SK-N-SH (cell line): ENCODE measurements around the gene GNL3L. TPM values are rescaled to one million over a fixed set of nuclear protein-coding genes. Genes with fewer than 3 reads are reported as not detected.
"Not testable (repeated sequence)": the region's sequence is repeated elsewhere in the genome, so short reads cannot be mapped to it uniquely, and the experiment has no call there.

ENCODE experiments used
- CTCF ChIA-PET: fragments of 300-600, 350-600 bp; formaldehyde crosslinking; extraction: SDS; loops from one replicate; lab custom pipeline; 2021; lab: Yijun Ruan, JAX
- POLR2A ChIA-PET: fragments of 350-600 bp; sonication (Branson Sonifier 250); formaldehyde crosslinking; extraction: SDS; loops from one replicate; lab custom pipeline; 2020; ENCODE audit warnings: antibody characterized with exemption, inconsistent platforms; lab: Yijun Ruan, JAX
- DNase-seq: peaks from one replicate; pipeline ENCODE4 v3.0.0; 2012
- H2AFZ ChIP-seq: fragments of 200-600 bp; sonication (generic); 2 replicates; pipeline ENCODE4 v1.8.1; 2016; ENCODE audit warnings: antibody characterized with exemption, mild to moderate bottlenecking, low read depth
- H3F3A ChIP-seq: fragments of 200-600 bp; sonication (generic); replicated peaks from 2 replicates; pipeline ENCODE3; 2016; ENCODE audit warnings: antibody characterized with exemption, mild to moderate bottlenecking; ENCODE audit not compliant: insufficient read depth
- H3K27ac ChIP-seq, 2 experiments: fragments of 200-500 bp in 1 of 2; fragments of 200-600 bp in 1 of 2; sonication (Bioruptor generic) in 1 of 2; sonication (generic), shearing (Covaris generic) in 1 of 2; 2 replicates each; pipeline versions ENCODE4 v1.5.1 to v1.6.1; 2014 to 2016; ENCODE audit warnings: low read depth in 2 of 2, inconsistent platforms in 1 of 2, low read length in 1 of 2, mild to moderate bottlenecking in 1 of 2, mixed read lengths in 1 of 2
- H3K27me3 ChIP-seq: fragments of 200-600 bp; sonication (generic), shearing (Covaris generic); 2 replicates; pipeline ENCODE4 v1.6.1; 2016; ENCODE audit warnings: mixed run types; ENCODE audit not compliant: insufficient read depth
- H3K36me3 ChIP-seq, 2 experiments: fragments of 200-500 bp in 1 of 2; fragments of 200-600 bp in 1 of 2; sonication (Bioruptor generic) in 1 of 2; sonication (generic) in 1 of 2; replicated peaks in 1 of 2; 2 replicates each; pipeline versions ENCODE3 to v1.5.1; 2014 to 2016; ENCODE audit warnings: low read length in 1 of 2, mild to moderate bottlenecking in 1 of 2; ENCODE audit not compliant: insufficient read depth in 2 of 2, control insufficient read depth in 1 of 2
- H3K4me1 ChIP-seq, 2 experiments: fragments of 200-500 bp in 1 of 2; fragments of 200-600 bp in 1 of 2; sonication (Bioruptor generic) in 1 of 2; sonication (generic), shearing (Covaris generic) in 1 of 2; 2 replicates each; pipeline versions ENCODE4 v1.5.1 to v1.6.1; 2014 to 2016; ENCODE audit warnings: low read depth in 1 of 2, low read length in 1 of 2, mixed run types in 1 of 2; ENCODE audit not compliant: insufficient read depth in 2 of 2, control insufficient read depth in 1 of 2
- H3K4me2 ChIP-seq: fragments of 200-600 bp; sonication (generic), shearing (Covaris generic); 2 replicates; pipeline ENCODE4 v1.6.1; 2017; ENCODE audit warnings: mixed run types
- H3K4me3 ChIP-seq, 2 experiments: fragments of 200-500 bp in 1 of 2; fragments of 200-600 bp in 1 of 2; sonication (Bioruptor generic) in 1 of 2; sonication (generic), shearing (Covaris generic) in 1 of 2; 2 replicates each; pipeline versions ENCODE4 v1.5.1 to v1.8.1; 2014 to 2016; ENCODE audit warnings: low read depth in 2 of 2, inconsistent platforms in 1 of 2, low read length in 1 of 2, mild to moderate bottlenecking in 1 of 2, mixed read lengths in 1 of 2, moderate library complexity in 1 of 2
- H3K79me2 ChIP-seq: fragments of 200-600 bp; sonication (generic); 2 replicates; pipeline ENCODE4 v1.8.1; 2017; ENCODE audit warnings: mild to moderate bottlenecking; ENCODE audit not compliant: insufficient read depth
- H3K9ac ChIP-seq: fragments of 200-600 bp; sonication (generic); 2 replicates; pipeline ENCODE4 v1.6.1; 2017; ENCODE audit warnings: mixed run types
- H3K9me2 ChIP-seq: fragments of 200-600 bp; sonication (generic); 2 replicates; pipeline ENCODE4 v1.6.1; 2017; ENCODE audit warnings: mixed run types
- H3K9me3 ChIP-seq: fragments of 200-600 bp; sonication (generic); 2 replicates; pipeline ENCODE4 v1.6.1; 2017; ENCODE audit warnings: mixed run types, mild to moderate bottlenecking, moderate library complexity
- H4K20me1 ChIP-seq: fragments of 200-600 bp; sonication (generic); 2 replicates; pipeline ENCODE4 v1.6.1; 2017; ENCODE audit warnings: mild to moderate bottlenecking, mixed run types; ENCODE audit not compliant: insufficient read depth
- CHD2 ChIP-seq: fragments of 150-350 bp; IDR thresholded peaks from 2 replicates; pipeline ENCODE4 v1.6.1; 2018; ENCODE audit warnings: low read length; ENCODE audit not compliant: partially characterized antibody
- ELF1 ChIP-seq: IDR thresholded peaks from 2 replicates; pipeline ENCODE4 v1.4.0; 2012
- EP300 ChIP-seq, 2 experiments: IDR thresholded peaks; 2 replicates each; pipeline versions ENCODE4 v1.4.0 to v1.6.1; 2012; ENCODE audit warnings: borderline replicate concordance in 1 of 2, low read depth in 1 of 2, low read length in 1 of 2
- EZH2phosphoT487 ChIP-seq: fragments of 200-600 bp; sonication (generic); IDR thresholded peaks from 2 replicates; pipeline ENCODE4 v1.6.1; 2017; ENCODE audit warnings: low read depth, mixed run types, mild to moderate bottlenecking, antibody characterized with exemption, moderate library complexity, borderline replicate concordance
- FOXJ3 ChIP-seq: sonication (generic); formaldehyde crosslinking; IDR thresholded peaks from 2 replicates; pipeline ENCODE4 v1.5.1; 2020; ENCODE audit warnings: mild to moderate bottlenecking, missing genetic modification reagents
- GABPA ChIP-seq: IDR thresholded peaks from 2 replicates; pipeline ENCODE4 v1.4.0; 2012; ENCODE audit warnings: low read depth, mild to moderate bottlenecking
- GATA2 ChIP-seq: sonication (generic); formaldehyde crosslinking; IDR thresholded peaks from 2 replicates; pipeline ENCODE4 v1.5.0; 2020; ENCODE audit warnings: mild to moderate bottlenecking, missing genetic modification reagents
- IRF3 ChIP-seq: fragments of 150-350 bp; IDR thresholded peaks from 2 replicates; pipeline ENCODE4 v1.6.1; 2016; ENCODE audit warnings: mild to moderate bottlenecking, low read depth, low read length
- JUND ChIP-seq: IDR thresholded peaks from 2 replicates; pipeline ENCODE4 v1.4.0; 2012
- MEF2A ChIP-seq: IDR thresholded peaks from 2 replicates; pipeline ENCODE4 v1.4.0; 2012; ENCODE audit warnings: low read depth, borderline replicate concordance
- NFIC ChIP-seq: IDR thresholded peaks from 2 replicates; pipeline ENCODE4 v1.4.0; 2012; ENCODE audit warnings: borderline replicate concordance
- POLR2AphosphoS5 ChIP-seq: IDR thresholded peaks from 2 replicates; pipeline ENCODE4 v1.6.1; 2012; ENCODE audit warnings: low read depth, low read length
- RAD21 ChIP-seq: IDR thresholded peaks from 2 replicates; pipeline ENCODE4 v1.6.1; 2012; ENCODE audit warnings: mild to moderate bottlenecking, low read length
- RCOR1 ChIP-seq: fragments of 150-350 bp; IDR thresholded peaks from 2 replicates; pipeline ENCODE4 v1.6.1; 2017; ENCODE audit warnings: antibody characterized with exemption, low read length
- RXRA ChIP-seq: IDR thresholded peaks from 2 replicates; pipeline ENCODE4 v1.4.0; 2012; ENCODE audit warnings: low read depth, mild to moderate bottlenecking, borderline replicate concordance
- SMC3 ChIP-seq: IDR thresholded peaks from 2 replicates; pipeline ENCODE4 v1.6.1; 2012; ENCODE audit warnings: low read depth, low read length, improper control_type of control experiment
- TAF1 ChIP-seq: IDR thresholded peaks from 2 replicates; pipeline ENCODE4 v1.6.1; 2012; ENCODE audit warnings: low read depth, mild to moderate bottlenecking, low read length, moderate library complexity, borderline replicate concordance
- TCF12 ChIP-seq: IDR thresholded peaks from 2 replicates; pipeline ENCODE4 v1.4.0; 2012
- USF2 ChIP-seq: fragments of 150-350 bp; IDR thresholded peaks from 2 replicates; pipeline ENCODE4 v1.6.1; 2017; ENCODE audit warnings: antibody characterized with exemption, low read length, low read depth, borderline replicate concordance
- YY1 ChIP-seq: IDR thresholded peaks from 2 replicates; pipeline ENCODE4 v1.4.0; 2012; ENCODE audit warnings: low read depth, mild to moderate bottlenecking
- WGBS: methylation state at CpG from one replicate; pipeline ENCODE4 v1.1.6; 2017; ENCODE audit warnings: low lambda C conversion rate; 5-methylcytosine and 5-hydroxymethylcytosine counted together
- polyA plus RNA-seq, 3 experiments: library from polyadenylated mRNA; depleted of rRNA; stranded (reverse); fragments of >200 nt; gene quantifications; 2 replicates each; pipeline ENCODE4 v1.2.3, GENCODE V29; 2012

The GNL3L gene
- polyA plus RNA-seq, 1 of the 3 experiments (the other 2 are of a cell fraction) = 16.3 TPM

- Histone ChIP-seq H3K4me3 (no peak overlapping the region), H3K9me2 (no peaks in the 10 kb centered on the region), H3K9me3 (no peaks in the 10 kb centered on the region), H3K4me1 (no peaks in the 10 kb centered on the region), H3K79me2 (no peaks in the 10 kb centered on the region), H3K4me2 (no peak overlapping the region), H4K20me1 (no peaks in the 10 kb centered on the region), H2AFZ (no peak overlapping the region), H3K27me3 (no peaks in the 10 kb centered on the region; the same call in 1 of the 2 replicates), H3K36me3 (peaks cover 0 to 24% of the 10 kb centered on the region in 2 experiments), H3K9ac (no peak overlapping the region), H3F3A (no peaks in the 10 kb centered on the region), H3K27ac (no peak overlapping the region)
- no peak for TF ChIP-seq RAD21
- no peak for TF ChIP-seq FOXJ3 (CRISPR knock-in tag)
- TF ChIP-seq ELF1 = no peak
- TF ChIP-seq TCF12 = no peak
- TF ChIP-seq RCOR1 = no peak
- TF ChIP-seq RXRA = no peak
- TF ChIP-seq JUND = no peak
- no peak for TF ChIP-seq USF2
- no peak for TF ChIP-seq MEF2A
- TF ChIP-seq EP300 (IDR thresholded peaks at IDR 0.05; ENCODE audit: borderline replicate concordance in 1 of 2, low read depth in 1 of 2, low read length in 1 of 2) = no peak
- no peak for TF ChIP-seq CHD2
- TF ChIP-seq GATA2 = no peak
- no peak for TF ChIP-seq TAF1
- TF ChIP-seq SMC3 = no peak
- no peak for TF ChIP-seq POLR2AphosphoS5
- no peak for TF ChIP-seq NFIC
- TF ChIP-seq YY1 = no peak
- TF ChIP-seq IRF3 = no peak
- no peak for TF ChIP-seq GABPA
- TF ChIP-seq EZH2phosphoT487 = no peak
- CTCF ChIA-PET = no interaction called here
- POLR2A ChIA-PET = no interaction called here
- no peak for DNase-seq
- 65% methylated on average over 8 of the region's 8 CpGs for WGBS
Observed at GRCh38 chrX:54551801-54552200, 21.8 kb downstream of the GNL3L start.

GRCh38 chrX:54555006-54555405 lies 25.0 kb downstream of the GNL3L start:
- H3K9me3 ChIP-seq, H3F3A ChIP-seq, H3K27ac ChIP-seq, H3K27me3 ChIP-seq, H3K4me3 ChIP-seq, DNase-seq, H4K20me1 ChIP-seq, H3K79me2 ChIP-seq, H2AFZ ChIP-seq, POLR2A ChIA-PET, H3K4me1 ChIP-seq, H3K4me2 ChIP-seq, H3K9ac ChIP-seq, H3K9me2 ChIP-seq: not testable (repeated sequence)
- peaks cover 11 to 30% of the 10 kb centered on the region in 2 experiments for H3K36me3 ChIP-seq
- CTCF ChIA-PET = interaction anchor here (1.0 kb wide), 1 partner anchor 16 kb away, joined by 3 read pairs; no protein-coding TSS in a partner anchor
- 52% methylated on average over 7 of the region's 7 CpGs for WGBS
